Activated gamma-delta T cell treated with anti-CD3 and anti-CD28 coated beads, Interleukin-2, amount 50 U/mL, for 16 hours (primary cell): ENCODE data around the gene PPFIA2.

Source experiments
- DNase-seq: peaks from one replicate; pipeline ENCODE4 v3.0.0-alpha.2; 2020; ENCODE audit warnings: low read depth

PPFIA2 gene

DNA sequence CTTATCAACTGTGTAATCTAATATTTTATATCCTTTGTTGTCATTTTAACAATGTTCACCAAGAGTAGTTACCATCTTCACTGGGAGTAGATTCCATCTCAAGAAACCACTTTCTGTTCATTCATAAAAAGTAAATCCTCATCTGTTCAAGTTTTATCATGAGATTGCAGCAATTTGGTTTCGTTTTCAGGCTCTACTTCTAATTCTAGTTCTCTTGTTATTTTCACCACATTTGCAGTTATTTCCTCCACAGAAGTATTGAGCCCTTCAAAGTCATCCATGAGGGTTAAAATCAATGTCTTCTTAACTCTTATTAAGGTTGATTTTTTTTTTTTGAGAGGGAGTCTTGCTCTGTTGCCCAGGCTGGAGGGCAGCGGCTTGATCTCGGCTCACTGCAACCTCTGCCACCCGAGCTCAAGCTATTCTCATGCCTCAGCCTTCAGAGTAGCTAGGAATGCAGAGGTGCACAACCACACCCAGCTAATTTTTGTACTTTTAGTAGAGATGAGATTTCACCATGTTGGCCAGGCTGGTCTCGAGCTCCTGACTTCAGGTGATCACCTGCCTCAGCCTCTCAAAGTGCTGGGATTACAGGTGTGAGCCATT lies 404.7 kb downstream of the PPFIA2 start:
- DNase-seq, result no peak

DNA sequence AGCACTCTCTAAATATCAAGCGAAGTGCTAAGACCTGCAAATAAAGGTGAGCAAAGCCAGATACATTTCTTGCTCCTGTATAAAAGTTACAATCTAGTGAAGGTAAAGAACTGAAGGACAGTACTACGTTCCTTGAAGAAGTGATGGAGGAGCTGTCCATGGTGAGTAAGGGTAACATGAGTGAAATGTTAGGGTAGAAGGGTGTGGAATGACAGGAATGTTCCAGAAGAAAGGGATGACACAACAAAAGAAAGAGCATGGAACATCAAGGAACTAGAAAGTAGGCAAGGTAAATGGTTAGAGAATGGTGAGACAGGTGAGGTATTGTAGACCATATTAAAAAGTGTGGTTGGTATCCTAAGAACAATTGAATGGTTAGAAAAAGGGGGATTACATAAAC lies 408.8 kb downstream of the PPFIA2 start:
- DNase-seq, result no peak

DNA sequence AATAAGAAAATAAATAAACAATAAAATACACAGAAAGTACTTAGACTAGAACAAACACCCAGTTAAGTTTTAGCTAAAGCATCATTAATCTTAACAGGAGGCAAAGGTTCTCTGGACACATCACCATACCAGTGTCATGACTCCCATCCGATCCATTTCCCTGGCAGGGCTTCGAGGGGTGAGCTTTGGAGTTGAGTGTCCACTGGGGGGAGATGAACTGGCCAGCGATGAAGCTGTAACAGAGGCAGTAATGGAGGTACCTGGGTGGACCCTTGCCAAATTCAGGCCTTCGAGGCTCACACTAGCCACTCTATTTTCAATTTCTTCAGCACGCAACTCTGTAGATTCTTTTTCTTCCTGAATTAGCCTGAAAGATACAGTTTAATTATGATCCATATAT lies 411.7 kb downstream of the PPFIA2 start:
- no peak for DNase-seq

DNA sequence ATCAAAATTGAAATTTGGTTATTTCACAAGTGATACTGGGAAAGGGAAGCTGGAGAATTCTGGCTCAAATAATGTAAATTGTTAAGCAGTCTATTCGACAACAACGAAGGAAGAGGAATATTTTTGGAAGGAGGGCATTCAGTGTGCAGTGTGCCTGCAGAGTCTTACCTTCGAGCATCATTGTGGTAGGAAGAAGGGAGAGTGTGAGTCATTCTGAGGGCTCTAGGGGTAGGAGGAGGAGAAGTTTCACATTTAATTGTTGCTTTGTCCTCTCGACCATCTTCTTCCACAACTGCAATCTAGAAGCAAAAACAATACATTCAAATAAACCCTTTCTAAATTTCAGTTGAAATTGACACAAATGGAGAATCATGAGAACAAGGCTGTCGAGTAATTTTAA lies 418.2 kb downstream of the PPFIA2 start:
- no peak for DNase-seq

DNA sequence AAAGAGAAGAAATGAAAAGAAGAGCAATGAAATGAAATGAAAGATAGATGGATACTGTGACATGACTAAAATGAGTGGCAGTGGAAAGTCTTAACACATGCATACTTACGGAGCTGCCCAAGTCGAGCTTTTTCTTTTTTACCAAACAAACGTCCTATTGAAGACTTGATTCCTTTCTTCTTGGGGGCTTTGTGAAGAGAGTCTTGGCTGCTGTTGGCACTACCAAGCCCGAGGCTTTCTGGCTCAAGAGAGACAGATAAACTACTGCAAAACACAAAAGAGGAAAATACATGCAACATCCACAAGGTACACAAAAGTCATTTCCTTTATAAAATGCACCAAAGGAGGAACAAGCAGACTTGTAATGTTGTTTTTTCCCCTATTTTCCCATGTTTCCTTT lies 420.1 kb downstream of the PPFIA2 start:
- no peak for DNase-seq

DNA sequence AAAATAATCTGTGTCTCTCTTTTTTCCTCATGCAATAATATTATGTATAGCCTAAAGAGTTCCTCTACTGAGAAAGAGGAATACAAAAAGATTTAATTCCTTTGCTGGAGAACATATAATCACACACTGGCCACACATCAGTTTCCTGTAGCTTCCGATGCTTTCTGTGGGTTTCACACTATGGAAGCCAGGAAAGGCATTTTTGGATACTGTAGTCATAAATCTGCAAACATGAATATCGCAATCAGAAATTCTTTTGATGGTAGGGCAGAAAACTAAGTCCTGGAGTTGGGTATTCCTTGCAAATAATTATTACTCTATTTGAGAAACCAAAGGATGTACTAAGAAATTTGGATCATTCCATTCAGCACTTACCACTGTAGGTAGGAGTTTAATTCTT lies 421.3 kb downstream of the PPFIA2 start:
- no peak for DNase-seq

DNA sequence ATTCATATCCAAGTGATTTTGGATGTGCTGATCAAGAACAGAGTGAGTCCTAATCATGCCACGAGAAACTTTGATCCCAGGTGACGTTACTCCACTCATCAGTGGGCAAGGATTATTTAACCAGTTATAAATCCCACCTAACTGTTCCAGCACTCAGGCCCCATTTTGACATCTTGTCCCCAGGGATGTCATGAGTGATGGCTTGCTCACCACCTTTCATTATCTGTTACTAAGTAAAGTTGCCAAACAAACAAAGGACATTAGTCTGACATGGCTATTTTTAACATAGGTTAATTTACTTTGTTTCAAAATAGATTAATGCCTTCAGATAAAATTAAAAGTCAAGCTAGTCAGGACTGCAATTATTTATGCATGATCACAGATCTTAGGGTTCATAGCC lies 425.3 kb downstream of the PPFIA2 start:
- no peak for DNase-seq

DNA sequence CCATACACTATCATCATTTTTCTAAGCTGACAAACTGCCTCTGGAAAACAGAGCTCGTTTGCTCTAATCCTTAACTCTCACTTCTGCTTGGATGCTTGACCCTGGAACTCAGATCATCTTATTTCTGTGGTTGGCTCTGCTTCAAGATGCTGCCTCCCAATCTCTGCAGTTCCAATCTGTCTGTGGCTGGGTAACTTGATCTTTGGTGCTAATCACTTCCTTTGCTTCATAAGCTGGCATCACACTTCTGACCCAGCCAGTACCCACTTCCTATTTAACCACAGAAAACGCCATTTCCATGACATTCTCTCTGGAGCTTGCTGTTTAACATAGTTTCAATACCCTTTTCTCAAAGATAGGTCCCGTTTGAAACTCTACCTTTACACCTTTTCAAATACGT lies 427.1 kb downstream of the PPFIA2 start:
- no peak for DNase-seq

DNA sequence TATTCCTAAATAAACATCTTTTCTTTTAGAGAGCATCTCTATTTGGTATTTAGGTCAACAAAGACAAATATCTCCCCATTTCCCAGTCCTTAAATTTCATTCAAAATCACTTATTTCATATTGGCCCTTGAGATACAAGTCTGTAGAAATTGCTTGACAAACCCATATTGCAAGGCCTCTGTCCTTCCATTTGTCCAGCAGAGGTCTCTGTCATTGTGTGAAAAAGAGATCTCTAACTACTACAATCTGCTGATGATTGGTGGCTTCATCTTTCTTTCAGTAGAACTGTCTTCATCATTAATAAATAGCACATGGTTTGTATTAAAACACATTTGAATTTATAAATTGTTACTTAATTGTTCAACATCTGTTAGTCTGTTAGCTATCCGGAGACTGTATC lies 428.7 kb downstream of the PPFIA2 start:
- DNase-seq, result no peak

DNA sequence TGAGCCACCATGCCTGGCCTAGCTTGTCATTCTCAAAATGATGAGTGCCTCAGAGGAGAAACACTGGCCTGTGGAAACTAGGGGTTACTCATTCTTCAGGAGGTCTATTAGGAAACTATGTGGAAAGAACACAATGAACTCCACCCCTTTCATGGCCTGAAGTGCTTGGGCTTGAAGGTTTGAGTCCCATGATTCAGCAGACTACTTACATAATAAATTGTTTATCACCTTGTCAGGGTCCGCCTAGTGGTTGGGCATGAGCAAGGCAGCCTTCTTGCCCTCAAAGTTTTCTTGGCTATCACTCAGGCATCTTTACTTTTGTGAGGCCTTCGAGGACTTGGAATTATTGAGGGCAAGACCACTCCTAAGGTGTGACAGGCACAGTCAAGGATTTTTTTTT lies 430.1 kb downstream of the PPFIA2 start:
- no peak for DNase-seq

DNA sequence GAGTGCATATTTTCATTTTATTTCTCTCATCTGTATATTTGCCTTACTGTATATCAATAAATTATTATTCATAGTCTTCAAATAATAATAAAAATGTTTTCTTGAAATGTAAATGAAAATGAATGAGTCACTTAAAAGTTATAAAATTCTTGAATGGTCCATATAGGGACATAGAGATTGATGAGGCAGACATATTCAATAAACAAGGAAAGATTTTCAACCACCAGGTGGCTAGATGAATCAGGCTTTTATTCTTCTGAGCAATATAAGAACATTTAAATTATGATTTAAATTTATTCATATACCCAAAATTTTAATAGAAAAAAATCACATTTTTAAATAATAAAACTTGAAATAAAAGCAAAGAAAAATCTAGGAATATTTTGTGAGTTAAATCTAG lies 431.7 kb downstream of the PPFIA2 start:
- DNase-seq, result no peak

DNA sequence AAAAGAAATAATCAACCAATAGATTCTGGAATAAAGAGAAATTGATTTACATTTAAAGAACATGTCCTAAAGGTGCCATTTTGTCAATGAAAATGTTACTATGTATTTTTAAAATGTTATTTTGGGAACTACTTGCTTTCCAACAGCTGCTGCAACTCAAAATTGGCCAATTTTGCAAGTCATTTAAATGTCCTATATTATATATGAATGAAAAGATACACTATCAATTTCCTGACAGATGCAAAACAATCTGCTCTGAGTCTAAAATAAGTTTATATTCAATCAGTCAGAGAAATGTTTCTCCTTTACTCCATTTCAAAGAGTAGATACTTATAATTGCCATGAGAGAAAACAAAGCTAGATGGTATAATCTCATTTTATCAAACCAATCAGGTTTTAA lies 434.1 kb downstream of the PPFIA2 start:
- DNase-seq, result no peak

DNA sequence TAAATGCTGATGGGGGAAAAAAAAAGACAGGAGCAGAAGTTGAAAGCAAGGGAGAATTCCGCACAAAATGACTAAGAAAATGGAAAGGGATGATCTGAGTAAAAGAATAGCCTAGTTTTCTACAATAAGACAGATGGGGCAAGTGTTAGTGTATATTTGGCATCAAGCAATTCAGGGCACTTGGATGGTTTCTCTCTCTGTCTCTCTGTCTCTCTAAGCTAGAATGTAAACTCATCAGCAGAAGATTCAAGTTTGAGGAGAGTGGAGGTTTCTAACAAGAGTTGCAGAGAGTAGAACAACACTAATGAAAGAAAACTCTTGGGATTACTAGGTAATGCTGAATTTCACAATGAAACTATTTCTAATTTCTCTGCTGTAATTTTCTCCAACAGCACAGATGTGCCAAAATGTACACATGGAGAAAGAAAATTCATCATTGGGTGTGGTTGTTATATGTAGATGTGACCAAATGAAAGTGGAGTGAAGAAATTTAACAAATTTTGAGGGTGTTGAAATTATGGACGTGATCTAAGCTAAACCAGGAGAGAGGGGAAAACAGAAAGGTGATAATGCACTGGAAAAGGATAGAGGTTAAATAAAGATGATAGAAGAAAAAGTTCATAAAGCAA lies 444.1 kb downstream of the PPFIA2 start:
- DNase-seq, result no peak

DNA sequence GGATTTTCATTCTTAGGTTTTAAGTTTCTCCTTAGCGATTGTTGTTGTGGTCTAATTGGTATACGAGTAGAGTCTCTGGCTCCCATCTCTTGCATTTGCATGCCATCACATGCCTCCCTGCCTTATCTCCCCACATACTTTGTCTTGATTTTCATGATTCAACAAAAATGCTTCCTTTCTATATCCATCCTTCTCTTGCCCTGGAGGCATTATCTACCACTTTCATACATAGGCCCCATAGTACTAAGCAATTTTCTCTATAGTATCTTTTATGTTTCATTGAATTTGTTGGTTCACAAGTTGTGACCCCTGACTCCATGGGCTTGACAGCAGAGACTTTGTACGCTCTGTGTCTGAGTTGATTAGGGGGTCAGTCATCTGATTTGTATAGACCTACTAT lies 455.2 kb downstream of the PPFIA2 start:
- no peak for DNase-seq

DNA sequence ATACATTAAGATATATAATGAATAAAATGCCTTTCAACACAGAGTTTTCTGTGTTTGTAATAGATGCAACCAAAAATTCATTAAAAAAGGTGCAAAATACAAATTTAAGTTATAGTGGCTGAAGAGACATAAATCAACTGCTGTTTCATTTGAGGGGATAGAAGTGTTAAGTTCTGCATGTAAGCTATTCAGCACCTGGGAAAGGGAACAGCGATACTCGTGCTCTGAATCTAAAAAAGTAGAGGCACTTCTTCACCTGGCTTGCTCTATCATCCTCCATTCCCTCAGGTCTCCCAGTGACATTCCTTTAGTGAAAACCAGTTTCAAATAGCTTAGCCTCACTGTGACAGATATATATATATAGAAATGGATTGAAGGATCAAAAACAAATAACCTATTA lies 458.7 kb downstream of the PPFIA2 start:
- no peak for DNase-seq

DNA sequence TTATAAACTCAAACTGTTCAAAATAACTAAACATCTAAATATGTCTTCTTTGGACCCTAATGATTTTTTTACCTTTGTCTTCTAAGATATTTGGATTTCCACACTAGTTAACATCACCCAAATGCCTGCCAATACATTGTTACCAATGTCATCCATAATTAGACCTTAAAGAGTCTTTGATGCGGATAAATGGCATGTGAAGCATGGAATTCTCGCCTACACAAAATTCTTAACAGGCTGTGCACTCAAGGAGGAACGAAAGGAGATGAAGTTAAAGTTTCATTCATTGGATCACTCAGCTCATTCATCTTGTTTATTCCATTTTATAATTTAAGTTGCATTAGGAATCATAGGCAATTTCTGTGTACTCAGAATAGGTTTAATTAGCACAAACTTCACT lies 461.5 kb downstream of the PPFIA2 start:
- DNase-seq, result no peak

DNA sequence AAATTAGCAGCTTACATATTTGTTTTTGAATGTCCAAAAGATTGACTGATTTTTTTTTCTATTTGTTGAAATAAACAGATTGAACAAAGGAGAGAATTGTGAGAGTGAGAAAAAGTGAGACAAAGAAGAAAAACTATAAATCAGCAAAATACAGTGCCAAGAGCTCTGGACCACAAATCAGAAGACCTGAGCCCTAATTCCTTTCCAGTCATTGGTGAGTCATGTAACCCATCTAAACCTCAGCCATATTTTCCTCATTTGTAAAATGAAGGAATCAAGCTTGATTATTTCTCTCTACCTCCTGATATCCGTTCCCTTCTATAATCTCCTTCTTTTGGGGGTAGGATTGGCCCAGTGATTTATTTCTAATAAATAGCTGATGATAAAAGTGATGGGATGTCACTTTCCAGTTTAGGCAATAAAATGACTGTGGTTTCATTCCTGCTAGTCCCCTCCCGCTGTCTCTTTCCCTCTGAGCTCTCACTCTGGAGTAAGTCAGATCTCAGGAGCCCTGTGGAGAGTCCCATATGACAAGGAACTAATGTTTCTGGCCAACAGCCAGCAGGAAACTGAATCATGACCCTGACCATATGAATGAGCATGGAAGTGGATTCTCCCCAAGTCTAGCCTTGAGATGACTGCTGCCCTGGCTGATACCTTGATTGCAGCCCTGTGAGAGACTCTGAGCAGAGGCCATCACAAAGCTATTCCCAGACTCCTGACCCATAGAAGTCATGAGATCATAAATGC lies 462.4 kb downstream of the PPFIA2 start:
- DNase-seq, result no peak

DNA sequence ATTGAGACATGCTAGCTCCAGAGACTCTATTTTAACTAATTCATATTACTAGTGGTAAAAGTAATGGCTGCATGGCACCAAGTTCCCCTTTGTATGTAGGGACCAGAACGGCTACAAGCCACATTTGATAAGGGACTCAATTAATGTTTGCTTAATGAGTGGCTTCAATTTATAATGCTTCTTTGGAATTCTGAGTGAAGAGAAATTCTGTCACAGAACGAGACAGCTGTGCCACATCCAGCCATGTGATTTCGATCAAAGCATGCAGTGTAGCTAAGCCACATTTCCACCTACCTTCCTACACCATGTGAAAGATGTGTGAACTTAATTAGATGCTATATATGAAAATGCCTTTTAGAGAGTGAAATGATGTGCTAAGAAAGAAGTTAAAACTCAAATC lies 463.9 kb downstream of the PPFIA2 start:
- no peak for DNase-seq

DNA sequence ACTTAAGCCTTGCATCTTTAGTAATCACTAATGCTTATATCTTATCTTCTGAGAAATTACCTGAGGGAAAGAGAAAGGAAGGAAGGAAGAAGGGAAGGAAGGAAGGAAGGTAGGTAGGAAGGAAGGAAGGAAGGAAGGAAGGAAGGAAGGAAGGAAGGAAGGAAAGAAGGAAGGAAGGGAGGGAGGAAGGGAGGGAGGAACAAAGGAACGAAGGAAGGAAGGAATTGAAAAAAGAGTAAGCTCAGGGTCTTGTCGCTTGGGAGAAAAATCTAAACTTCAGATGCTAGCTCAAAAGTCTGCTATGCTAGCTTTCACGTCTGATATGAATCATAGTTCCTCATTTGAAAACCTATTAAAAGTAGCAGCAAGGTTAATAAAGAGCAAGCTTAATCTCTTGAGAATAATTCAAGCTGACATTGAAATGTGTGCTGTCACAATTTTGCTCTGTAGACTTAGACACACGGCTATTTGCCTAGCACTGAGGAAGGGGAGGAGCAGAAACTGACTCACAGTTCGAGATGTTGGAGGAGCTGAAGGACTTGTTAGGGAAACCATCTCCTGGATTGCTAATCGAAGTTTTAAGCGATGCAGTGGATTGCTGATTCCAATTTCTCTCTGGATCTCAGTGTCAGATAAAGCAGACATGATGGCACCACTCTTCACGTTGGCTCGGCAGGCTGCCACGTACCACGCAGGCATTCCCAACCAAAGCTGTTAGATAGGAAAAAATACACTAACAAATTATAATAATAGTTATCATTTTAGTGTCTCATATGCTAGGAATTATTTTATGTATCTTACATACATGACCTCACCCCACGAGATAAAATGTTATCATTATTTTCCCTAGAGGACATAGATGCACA lies 464.6 kb downstream of the PPFIA2 start:
- DNase-seq, result no peak

DNA sequence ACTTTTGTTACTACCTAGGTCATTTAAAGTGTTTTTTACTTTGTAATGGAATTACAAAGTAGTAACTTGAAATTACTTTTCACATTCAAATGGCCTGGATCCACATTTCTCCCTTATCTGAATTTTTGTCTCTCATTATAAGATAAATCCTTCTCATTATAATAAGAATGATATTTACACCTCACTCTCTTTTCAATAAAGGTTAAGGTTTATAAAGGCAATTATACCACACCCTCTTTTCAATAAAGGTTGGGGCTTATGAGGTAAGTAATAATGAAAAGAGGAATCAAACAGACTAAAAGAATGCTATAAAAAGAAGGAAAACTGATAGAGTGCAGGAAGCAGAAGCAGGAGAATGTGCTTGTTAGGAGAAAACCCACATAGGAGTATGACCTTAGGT lies 470.5 kb downstream of the PPFIA2 start:
- DNase-seq, result no peak

DNA sequence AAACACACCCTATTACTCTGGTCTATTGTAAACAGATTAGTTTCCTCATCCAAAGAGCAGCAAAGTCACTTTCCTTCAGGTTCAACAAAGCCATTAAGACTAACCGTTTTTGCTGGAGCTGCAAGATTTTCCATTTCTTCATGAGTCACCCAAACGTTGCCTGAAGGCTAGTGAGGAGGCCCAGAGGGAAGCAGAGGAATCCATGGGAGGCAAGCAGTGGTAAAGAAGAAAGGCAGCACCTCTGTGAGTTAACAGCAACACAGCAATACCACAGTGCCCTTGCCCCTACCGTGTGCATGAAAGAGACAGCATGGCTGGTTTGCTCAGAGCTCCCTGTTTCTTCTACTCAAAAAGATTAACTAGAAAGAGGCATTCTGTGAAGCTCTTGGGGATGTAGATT lies 475.0 kb downstream of the PPFIA2 start:
- DNase-seq, result no peak

DNA sequence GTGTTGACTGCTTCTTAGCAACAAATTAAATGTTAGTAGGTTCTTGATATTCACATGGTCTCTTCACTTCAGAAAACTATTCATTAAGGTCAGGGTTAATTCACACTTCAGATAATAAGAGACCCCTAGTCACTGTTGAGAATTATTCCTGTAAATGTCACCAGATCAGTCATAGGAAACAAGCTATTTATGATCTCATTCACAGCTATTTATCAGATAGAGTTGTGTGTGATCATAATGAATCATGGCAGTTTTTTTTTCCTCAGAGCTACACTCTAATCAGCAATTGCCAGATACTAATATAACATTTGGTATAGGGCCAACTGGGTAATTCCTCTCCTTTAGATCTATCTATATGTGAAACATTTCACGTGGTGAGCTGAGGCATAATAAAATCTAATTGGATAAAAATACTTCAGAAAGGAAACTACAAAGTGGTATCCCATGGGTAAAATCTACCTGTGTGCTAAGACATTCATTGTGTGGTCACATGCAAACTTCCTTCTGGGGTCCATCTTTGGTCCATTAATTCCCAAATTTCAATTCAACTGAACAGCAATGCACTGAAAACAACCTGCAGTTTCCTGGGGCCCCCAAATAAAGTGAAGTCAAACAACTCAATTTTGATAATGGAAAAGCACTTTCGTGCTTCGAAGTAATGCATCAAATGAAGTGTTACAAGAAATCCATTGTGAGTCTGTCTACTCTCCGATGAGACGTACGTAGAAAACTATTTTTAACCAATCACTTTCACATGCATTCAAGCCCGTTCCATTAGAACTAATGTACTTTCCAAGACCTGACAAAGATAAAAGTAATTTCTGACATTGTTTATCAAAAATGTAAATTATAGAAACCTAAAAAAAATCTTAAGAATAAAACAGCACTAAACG lies 484.3 kb downstream of the PPFIA2 start:
- no peak for DNase-seq
